Limb (tissue), 2 donors: ENCODE results near the gene SCN8A.
"Not testable (repeated sequence)": the region's sequence is repeated elsewhere in the genome, so short reads cannot be mapped to it uniquely, and the experiment has no call there.

Experiments
- DNase-seq, 2 donors: peaks; one replicate each; pipeline ENCODE4 v3.0.0-alpha.2; 2016; ENCODE audit errors: extremely low spot score in 2 of 2

SCN8A gene

GRCh38 chr12:51622564-51622963, 31.5 kb downstream of the SCN8A start:
- no peak for DNase-seq

GRCh38 chr12:51625370-51625769, 34.3 kb downstream of the SCN8A start:
- DNase-seq = no peak

- no peak for DNase-seq
These were observed 35.1 kb downstream of the SCN8A start for GRCh38 chr12:51626115-51626514.

- no peak for DNase-seq
These were observed 35.6 kb downstream of the SCN8A start for GRCh38 chr12:51626629-51627028.

GRCh38 chr12:51630256-51630880, 39.3 kb downstream of the SCN8A start:
- no peak for DNase-seq

DNA sequence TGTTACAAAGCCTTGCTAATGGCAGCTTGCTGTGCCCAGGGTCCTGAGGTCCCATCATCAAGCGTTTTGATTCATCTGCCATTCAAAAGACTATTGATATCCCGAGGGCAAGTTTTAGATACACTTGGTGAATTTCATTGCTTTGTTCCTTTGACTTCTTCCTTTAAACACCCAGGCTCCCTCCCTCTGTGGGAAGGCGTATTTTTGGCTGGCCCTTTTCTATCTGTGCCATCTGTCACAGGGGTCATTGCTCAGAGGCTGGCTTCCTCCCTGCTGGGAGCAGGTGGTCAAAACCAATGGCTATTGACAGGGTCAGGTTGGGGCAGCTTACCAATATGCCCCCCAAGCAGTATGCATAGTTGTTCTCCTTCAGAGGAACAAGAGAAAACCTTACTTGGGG, 40.0 kb downstream of the SCN8A start:
- no peak for DNase-seq

DNA sequence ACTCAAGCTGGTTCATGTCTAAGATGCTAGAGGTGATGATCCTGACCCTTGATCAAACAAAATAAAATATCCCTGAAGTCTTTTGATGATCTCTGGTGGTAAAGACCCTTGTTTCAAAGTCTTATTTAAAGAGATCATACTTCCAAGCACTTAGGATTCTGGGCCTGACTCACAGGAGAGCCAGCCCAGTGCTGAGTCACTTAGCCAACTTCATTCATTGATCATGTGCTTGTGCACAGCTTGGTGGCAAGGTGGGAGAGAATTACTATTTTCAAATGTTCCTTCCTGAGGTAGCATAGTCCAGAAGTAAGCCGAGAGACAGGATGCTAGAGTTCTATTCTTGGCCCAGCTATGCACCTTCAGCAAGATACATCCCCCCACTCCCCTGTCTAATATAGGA, 40.6 kb downstream of the SCN8A start:
- DNase-seq = no peak

DNA sequence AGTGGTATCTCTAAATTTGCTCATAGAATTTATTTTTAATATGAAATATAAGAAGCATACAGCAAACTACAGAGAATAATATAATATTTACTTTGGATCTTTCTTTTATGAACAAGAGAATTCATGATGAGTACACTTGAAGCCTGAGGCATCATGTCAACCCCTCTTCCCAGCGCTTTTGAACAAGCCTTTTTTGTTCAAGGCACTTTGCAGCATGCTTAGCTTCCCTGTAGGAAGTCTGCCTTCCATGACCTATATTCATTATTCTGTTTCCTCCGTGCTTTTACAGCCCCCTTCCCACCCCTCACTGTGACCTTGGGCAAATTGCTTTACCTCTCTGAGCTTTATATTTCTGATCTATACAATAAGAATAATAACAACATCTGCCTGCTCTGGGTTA, 41.6 kb downstream of the SCN8A start:
- no peak for DNase-seq

- DNase-seq = no peak
These were observed 44.3 kb downstream of the SCN8A start for GRCh38 chr12:51635346-51635745.

DNA sequence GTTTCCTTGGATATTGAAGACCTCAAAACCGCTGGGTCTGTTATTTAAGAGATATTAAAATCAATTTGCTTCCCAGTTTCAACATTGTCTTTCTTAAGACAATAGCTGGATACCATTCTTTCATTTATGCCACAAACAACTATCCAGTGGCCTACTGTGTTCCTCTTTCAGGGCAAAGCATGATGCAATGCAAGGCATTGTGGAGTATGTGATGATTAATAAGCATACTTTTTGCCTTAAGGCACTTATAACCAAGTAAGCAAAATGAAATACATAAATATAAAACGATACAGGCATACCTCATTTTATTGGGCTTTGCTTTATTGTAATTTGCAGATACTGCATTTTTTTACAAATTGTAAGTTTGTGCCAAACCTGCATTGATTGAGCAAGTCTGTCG, 45.5 kb downstream of the SCN8A start:
- DNase-seq = no peak

DNA sequence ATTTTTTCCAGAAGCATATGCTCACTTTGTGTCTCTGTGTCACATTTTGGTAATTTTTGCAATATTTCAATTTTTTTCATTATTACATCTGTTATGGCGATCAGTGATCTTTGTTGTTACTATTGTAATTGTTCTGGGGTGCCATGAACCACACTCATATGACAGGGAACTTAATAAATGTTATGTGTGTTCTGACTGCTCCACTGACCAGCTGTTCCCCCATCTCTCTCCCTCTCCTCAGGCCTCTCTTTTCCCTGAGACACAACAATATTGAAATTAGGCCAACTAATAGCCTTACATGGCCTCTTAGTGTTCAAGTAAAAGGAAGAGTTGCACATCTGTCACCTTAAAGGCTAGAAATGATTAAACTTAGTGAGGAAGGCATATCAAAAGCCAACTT, 46.0 kb downstream of the SCN8A start:
- no peak for DNase-seq

- no peak for DNase-seq
These were observed 48.3 kb downstream of the SCN8A start for GRCh38 chr12:51639361-51639760.

DNA sequence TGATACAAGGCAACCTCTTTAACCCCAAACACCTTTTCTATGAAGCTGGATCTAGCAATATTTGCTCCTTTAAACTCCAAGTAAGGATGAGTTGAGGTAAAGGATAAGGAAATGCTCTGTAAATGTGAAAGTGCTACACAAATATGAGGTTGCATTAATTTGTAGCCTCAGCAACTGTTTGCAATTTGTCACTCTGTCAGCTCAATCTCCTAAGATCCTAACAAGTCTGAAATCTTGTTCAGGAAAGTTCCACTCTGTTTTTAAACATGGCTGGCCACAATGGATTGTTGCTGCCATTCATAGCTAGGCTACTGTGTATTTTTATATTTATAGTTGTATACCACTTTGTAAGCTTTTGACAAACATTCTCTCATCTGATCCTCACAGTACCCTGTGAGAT, 51.3 kb downstream of the SCN8A start:
- DNase-seq = no peak

GRCh38 chr12:51643951-51644350, 52.9 kb downstream of the SCN8A start:
- no peak for DNase-seq

GRCh38 chr12:51644691-51645090, 53.7 kb downstream of the SCN8A start:
- not testable (repeated sequence) for DNase-seq

GRCh38 chr12:51645961-51646360, 54.9 kb downstream of the SCN8A start:
- DNase-seq = no peak

DNA sequence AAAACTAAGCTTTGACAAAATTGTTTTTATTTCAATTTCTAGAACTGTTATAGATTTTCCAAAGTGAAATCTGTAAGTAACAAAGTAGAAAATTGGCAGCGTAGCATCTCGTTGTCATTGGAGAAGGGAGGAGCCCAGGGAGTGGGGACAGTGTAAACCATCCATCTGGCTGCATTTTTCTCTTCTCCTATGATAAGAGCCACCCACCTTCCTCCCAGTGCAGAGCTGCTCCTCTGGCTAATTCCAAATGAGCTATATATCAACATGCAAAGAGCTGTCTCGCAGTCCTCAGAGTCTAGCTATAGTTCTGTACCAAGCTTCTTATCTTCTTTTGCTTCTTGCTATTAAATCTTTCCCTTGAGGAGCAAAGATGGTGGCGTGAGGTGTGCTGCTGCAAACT, 56.6 kb downstream of the SCN8A start:
- no peak for DNase-seq

GRCh38 chr12:51653431-51653830, 62.4 kb downstream of the SCN8A start:
- DNase-seq = no peak

DNA sequence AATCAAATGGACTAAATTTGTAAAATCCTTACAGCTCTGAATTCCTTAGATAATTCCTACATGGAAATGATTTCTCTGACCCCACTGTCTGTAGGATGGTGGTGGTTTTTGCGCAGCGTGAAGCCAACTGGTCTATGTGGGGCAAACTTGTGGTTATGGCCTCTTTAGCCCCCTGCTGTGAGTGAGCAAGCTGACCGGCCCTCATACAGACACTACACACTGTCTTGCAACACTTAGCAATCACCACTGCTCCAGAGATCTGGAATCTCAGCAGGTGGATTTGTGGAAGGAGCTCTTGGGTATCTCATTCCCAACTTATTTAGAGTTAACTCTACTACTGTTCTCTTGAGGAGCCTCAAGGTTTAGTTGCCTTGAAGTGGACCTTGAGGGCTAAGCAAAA, 70.2 kb downstream of the SCN8A start:
- DNase-seq = no peak

DNA sequence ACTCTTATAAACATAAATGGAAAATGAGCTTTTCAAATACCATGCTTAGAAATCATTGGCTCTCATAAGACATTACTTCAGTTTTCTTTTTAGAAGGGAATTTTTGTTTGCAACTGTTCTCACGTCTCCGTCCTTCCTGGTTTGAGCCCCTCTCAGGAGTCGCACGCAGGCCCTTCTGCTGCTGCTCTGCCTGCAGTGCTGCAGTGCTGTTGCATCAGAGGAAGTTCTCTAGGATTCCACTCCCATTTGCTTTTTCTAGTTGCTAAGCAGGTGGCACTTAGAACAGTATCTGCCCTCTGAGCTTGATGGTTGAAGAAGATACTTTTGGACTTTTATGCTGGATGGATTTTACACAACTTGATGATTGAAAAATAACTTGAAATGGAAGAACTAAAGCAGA, 70.8 kb downstream of the SCN8A start:
- no peak for DNase-seq

DNA sequence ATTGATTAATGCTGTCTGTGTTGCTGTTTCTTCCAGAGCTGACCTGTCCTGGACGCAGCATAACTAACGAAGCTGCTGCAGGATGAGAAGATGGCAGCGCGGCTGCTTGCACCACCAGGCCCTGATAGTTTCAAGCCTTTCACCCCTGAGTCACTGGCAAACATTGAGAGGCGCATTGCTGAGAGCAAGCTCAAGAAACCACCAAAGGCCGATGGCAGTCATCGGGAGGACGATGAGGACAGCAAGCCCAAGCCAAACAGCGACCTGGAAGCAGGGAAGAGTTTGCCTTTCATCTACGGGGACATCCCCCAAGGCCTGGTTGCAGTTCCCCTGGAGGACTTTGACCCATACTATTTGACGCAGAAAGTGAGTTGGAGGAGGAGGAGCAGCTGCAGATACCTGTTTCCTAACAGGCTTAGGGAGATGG, 71.7 kb downstream of the SCN8A start:
- DNase-seq = no peak

- no peak for DNase-seq
These were observed 72.4 kb downstream of the SCN8A start for GRCh38 chr12:51663390-51663789.

DNA sequence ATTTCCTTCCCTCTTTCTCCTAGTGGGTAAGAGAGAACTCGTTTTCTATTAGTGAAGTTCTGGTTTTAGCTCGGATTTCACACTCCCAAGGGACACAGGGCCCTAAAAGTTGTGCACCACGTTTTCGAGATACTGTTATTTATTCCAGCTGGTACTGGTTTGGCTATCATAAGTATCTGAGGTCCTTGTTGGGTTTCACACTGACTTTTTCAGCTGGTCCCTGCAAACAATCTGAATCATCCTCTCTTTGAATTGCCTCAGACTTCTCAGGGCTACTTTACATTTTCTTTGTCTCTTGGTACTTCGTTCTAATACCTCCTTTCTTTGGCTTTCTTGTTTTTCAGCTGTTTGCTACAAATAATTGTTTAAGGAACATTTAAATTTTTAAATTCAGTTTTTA, 75.7 kb downstream of the SCN8A start:
- DNase-seq = no peak

GRCh38 chr12:51667269-51667668, 76.2 kb downstream of the SCN8A start:
- no peak for DNase-seq
